ENCODE data around the gene MGAT4A. TPM values are rescaled to one million over a fixed set of nuclear protein-coding genes. Genes with fewer than 3 reads are reported as not detected.

The MGAT4A gene
- total and polyA plus RNA-seq, 2 of the 13 experiments (the other 11 are each of a cell fraction or from before 2014, with no cell fraction given) = 47.2 to 90.9 TPM

DNA sequence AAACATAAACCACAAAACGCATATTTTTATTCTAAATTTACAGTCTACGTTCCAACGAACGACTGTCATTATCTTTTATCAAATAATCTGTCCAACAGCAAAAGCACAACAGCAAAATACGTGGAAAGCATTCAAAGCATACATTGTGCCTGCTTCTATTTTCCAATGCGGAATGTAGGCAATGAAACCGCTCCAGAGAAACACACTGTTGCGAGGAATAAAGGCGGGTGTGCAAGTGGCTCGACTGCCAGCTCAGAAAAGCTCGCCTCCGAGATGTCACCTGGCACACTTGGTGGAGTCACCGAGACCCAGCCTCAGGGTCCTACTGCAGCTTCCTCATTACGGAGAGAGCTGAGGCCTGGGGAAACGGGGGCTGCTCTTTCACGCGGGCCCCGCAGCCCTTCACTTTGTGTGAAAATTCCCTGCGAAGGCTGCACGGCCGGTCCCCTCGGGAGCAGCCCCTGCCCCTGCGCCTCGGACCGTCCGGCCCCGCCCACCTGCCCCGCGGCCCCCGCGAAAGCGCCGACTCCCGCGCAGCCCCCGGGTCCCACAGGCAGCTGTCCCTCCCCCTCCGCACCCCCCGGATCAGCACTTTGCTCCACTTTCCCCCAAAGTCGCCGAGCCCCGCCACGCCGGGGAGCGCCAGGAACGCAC, 752 bp downstream of the MGAT4A start (continued):
- TF ChIP-seq HOMEZ (CRISPR knock-in tag; IDR thresholded peaks at IDR 0.05; ENCODE audit: low read depth) (0 out of 2 replicates have a peak, but pooled peaks have one; percentile 29), SIN3A (IDR thresholded peaks at IDR 0.05; ENCODE audit: borderline replicate concordance, low read depth, low read length) (peak; percentile 70; the same call in 1 of the 2 replicates), ZBTB42 (CRISPR knock-in tag; IDR thresholded peaks at IDR 0.05) (peak; percentile 73; the same call in 1 of the 2 replicates), KLF9 (CRISPR knock-in tag; IDR thresholded peaks at IDR 0.05; ENCODE audit: low read depth) (peak; percentile 77; the same call in 1 of the 2 replicates), HNRNPL (IDR thresholded peaks at IDR 0.05; ENCODE audit: low read depth, low read length) (0 out of 2 replicates have a peak, but pooled peaks have one; percentile 34), ZNF512B (CRISPR knock-in tag; IDR thresholded peaks at IDR 0.05; ENCODE audit: borderline replicate concordance) (0 out of 2 replicates have a peak, but pooled peaks have one; percentile 10), KDM5B (CRISPR knock-in tag; IDR thresholded peaks at IDR 0.05; ENCODE audit: borderline replicate concordance) (peak; percentile 55; the same call in 1 of the 2 replicates), ZEB1 (IDR thresholded peaks at IDR 0.05; ENCODE audit: insufficient replicate concordance, low read depth) (no peak), ZNF615 (CRISPR knock-in tag; IDR thresholded peaks at IDR 0.05; ENCODE audit: borderline replicate concordance) (no peak), NR2C2 (CRISPR knock-in tag; IDR thresholded peaks at IDR 0.05; ENCODE audit: borderline replicate concordance) (0 out of 2 replicates have a peak, but pooled peaks have one; percentile 25), ZSCAN31 (CRISPR knock-in tag; IDR thresholded peaks at IDR 0.05; ENCODE audit: low read depth) (no peak), ZNF253 (CRISPR knock-in tag; IDR thresholded peaks at IDR 0.05; ENCODE audit: borderline replicate concordance) (peak; percentile 36; the same call in 1 of the 2 replicates), ZNF503 (CRISPR knock-in tag; IDR thresholded peaks at IDR 0.05) (peak; percentile 57), KLF16 (CRISPR knock-in tag; IDR thresholded peaks at IDR 0.05) (peak in 1 of 2 experiments; percentile 66; a peak in 2 of 4 replicates), TEF (CRISPR knock-in tag; IDR thresholded peaks at IDR 0.05) (0 out of 2 replicates have a peak, but pooled peaks have one; percentile 11), IRF9 (CRISPR knock-in tag; IDR thresholded peaks at IDR 0.05; ENCODE audit: borderline replicate concordance) (peak; percentile 40; the same call in 1 of the 2 replicates)
- TF ChIP-seq, protein P1, sequence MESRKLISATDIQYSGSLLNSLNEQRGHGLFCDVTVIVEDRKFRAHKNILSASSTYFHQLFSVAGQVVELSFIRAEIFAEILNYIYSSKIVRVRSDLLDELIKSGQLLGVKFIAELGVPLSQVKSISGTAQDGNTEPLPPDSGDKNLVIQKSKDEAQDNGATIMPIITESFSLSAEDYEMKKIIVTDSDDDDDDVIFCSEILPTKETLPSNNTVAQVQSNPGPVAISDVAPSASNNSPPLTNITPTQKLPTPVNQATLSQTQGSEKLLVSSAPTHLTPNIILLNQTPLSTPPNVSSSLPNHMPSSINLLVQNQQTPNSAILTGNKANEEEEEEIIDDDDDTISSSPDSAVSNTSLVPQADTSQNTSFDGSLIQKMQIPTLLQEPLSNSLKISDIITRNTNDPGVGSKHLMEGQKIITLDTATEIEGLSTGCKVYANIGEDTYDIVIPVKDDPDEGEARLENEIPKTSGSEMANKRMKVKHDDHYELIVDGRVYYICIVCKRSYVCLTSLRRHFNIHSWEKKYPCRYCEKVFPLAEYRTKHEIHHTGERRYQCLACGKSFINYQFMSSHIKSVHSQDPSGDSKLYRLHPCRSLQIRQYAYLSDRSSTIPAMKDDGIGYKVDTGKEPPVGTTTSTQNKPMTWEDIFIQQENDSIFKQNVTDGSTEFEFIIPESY (CRISPR knock-in tag; IDR thresholded peaks at IDR 0.05) = no peak
